GM10847 (cell line): ENCODE data around the gene PSMG3.

ENCODE experiments used
- POLR2A ChIP-seq: IDR thresholded peaks from 2 replicates; pipeline ENCODE4 v1.6.1; 2011; ENCODE audit not compliant: insufficient read length; ENCODE audit errors: extremely low read depth

Gene PSMG3

GRCh38 chr7:1529383-1530116 is 40.3 kb downstream of the PSMG3 start:
- TF ChIP-seq POLR2A: no peak

- TF ChIP-seq POLR2A: no peak
Observed at GRCh38 chr7:1526271-1526754, 43.5 kb downstream of the PSMG3 start.

- TF ChIP-seq POLR2A: no peak
Observed at GRCh38 chr7:1525409-1525808, 44.4 kb downstream of the PSMG3 start.

- no peak for TF ChIP-seq POLR2A
Observed at GRCh38 chr7:1523844-1524243, 46.0 kb downstream of the PSMG3 start.

- TF ChIP-seq POLR2A: no peak
Observed at GRCh38 chr7:1523208-1523607, 46.6 kb downstream of the PSMG3 start.

- no peak for TF ChIP-seq POLR2A
Observed at GRCh38 chr7:1521456-1521855, 48.4 kb downstream of the PSMG3 start.

GRCh38 chr7:1520539-1521234 is 49.1 kb downstream of the PSMG3 start:
- no peak for TF ChIP-seq POLR2A
